NK-92 (cell line): ENCODE measurements around the gene DOCK3.
"Not testable (repeated sequence)": the region's sequence is repeated elsewhere in the genome, so short reads cannot be mapped to it uniquely, and the experiment has no call there.

Experiments used
- DNase-seq: peaks from one replicate; lab custom pipeline; 2025; ENCODE audit not compliant: unreplicated experiment; lab: John Stamatoyannopoulos, UW

DOCK3 gene

GRCh38 chr3:51092141-51092540 is 417.4 kb downstream of the DOCK3 start:
- DNase-seq: not testable (repeated sequence)

GRCh38 chr3:51094838-51095237 is 420.1 kb downstream of the DOCK3 start:
- not testable (repeated sequence) for DNase-seq

GRCh38 chr3:51099794-51100535 is 425.2 kb downstream of the DOCK3 start:
- DNase-seq: no peak

GRCh38 chr3:51100536-51100851 is 425.8 kb downstream of the DOCK3 start:
- no peak for DNase-seq

- no peak for DNase-seq
These were observed 427.7 kb downstream of the DOCK3 start for GRCh38 chr3:51102396-51102795.

GRCh38 chr3:51106242-51106876 is 431.6 kb downstream of the DOCK3 start:
- no peak for DNase-seq

- DNase-seq: no peak
These were observed 435.9 kb downstream of the DOCK3 start for GRCh38 chr3:51110586-51110985.

- no peak for DNase-seq
These were observed 448.2 kb downstream of the DOCK3 start for GRCh38 chr3:51122944-51123343.

GRCh38 chr3:51123531-51123930 is 448.8 kb downstream of the DOCK3 start:
- no peak for DNase-seq

- DNase-seq: not testable (repeated sequence)
These were observed 456.9 kb downstream of the DOCK3 start for GRCh38 chr3:51131607-51132006.

- no peak for DNase-seq
These were observed 463.0 kb downstream of the DOCK3 start for GRCh38 chr3:51137715-51138114.

- no peak for DNase-seq
These were observed 464.9 kb downstream of the DOCK3 start for GRCh38 chr3:51139616-51140015.

- DNase-seq: no peak
These were observed 466.8 kb downstream of the DOCK3 start for GRCh38 chr3:51141573-51141972.

GRCh38 chr3:51145811-51146585 is 471.3 kb downstream of the DOCK3 start:
- DNase-seq: no peak

- DNase-seq: no peak
These were observed 472.1 kb downstream of the DOCK3 start for GRCh38 chr3:51146781-51147180.

- DNase-seq: no peak
These were observed 481.4 kb downstream of the DOCK3 start for GRCh38 chr3:51156147-51156546.

- no peak for DNase-seq
These were observed 488.3 kb downstream of the DOCK3 start for GRCh38 chr3:51163051-51163450.

- no peak for DNase-seq
These were observed 499.0 kb downstream of the DOCK3 start for GRCh38 chr3:51173518-51174271.

GRCh38 chr3:51176923-51177322 is 502.2 kb downstream of the DOCK3 start:
- DNase-seq: no peak

GRCh38 chr3:51186446-51186845 is 511.7 kb downstream of the DOCK3 start:
- not testable (repeated sequence) for DNase-seq

GRCh38 chr3:51190199-51190598 is 515.5 kb downstream of the DOCK3 start:
- no peak for DNase-seq
